NT2/D1 (cell line): ENCODE data around the gene RNF212.

ENCODE experiments used
- SUZ12 ChIP-seq: IDR thresholded peaks from 2 replicates; pipeline ENCODE4 v1.6.1; 2011; ENCODE audit not compliant: insufficient read length, insufficient read depth; ENCODE audit errors: extremely low read depth
- YY1 ChIP-seq: IDR thresholded peaks from 2 replicates; pipeline ENCODE4 v1.6.1; 2011; ENCODE audit not compliant: insufficient read length, insufficient read depth
- ZNF274 ChIP-seq: IDR thresholded peaks from 2 replicates; pipeline ENCODE4 v1.6.1; 2011; ENCODE audit warnings: mild to moderate bottlenecking, low read depth, low read length

DNA sequence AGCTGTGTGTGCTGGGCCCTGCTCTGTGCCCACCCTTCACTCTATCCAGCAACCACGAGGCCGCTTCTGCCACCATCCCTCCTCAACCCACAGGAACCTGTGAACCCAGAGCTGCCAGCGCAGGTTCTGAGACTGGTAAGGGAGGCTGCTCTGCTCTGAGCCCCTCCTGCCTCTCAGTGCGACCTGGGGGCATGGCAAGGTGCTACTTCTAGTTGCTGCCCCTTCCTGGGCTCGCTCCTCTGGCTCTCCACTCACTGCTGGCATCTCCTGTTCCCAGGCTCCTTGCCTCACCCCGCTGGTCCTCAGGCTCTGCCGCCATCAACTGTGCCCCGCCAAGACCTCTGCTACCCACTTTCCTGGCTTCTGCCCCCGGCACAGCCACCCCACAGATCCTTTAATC, 39.3 kb downstream of the RNF212 start:
- TF ChIP-seq YY1 (no peak), ZNF274 (no peak), SUZ12 (no peak)
